ENCODE measurements around the gene GPR39. TPM values are rescaled to one million over a fixed set of nuclear protein-coding genes. Genes with fewer than 3 reads are reported as not detected.

Gene GPR39
- total and polyA plus RNA-seq, 10 donors = 0.05 TPM; not detected in 9

GRCh38 chr2:132599556-132599955 is 183.0 kb downstream of the GPR39 start:
- no peaks in the 10 kb centered on the region for H3K4me1 ChIP-seq
- peaks cover 0 to 8% (median 0%) of the 10 kb centered on the region in 7 donors for H3K27me3 ChIP-seq (replicated peaks in 1 of 7)
- intact Hi-C loops (cut with DNase I; ENCODE audit: low total_unique reads) = no loop called here
- H3K27ac ChIP-seq = no peak overlapping the region
- no peak overlapping the region for H3K4me3 ChIP-seq
- TF ChIP-seq POLR2AphosphoS5 (IDR thresholded peaks at IDR 0.05) = no peak
- TF ChIP-seq CTCF (IDR thresholded peaks at IDR 0.05 in 8 of 11, conservative IDR thresholded peaks at IDR 0.05 in 3 of 11) = no peak
- TF ChIP-seq POLR2A (IDR thresholded peaks at IDR 0.05) = no peak
- H3K36me3 ChIP-seq = no peaks in the 10 kb centered on the region
- WGBS, 5 donors = 82 to 89% (median 86%) methylated on average over 4 of the region's 4 CpGs
- no peak for DNase-seq
- H3K9me3 ChIP-seq = peaks cover 0 to 20% (median 4%) of the 10 kb centered on the region in 8 donors

- TF ChIP-seq POLR2AphosphoS5 (IDR thresholded peaks at IDR 0.05) (no peak), POLR2A (IDR thresholded peaks at IDR 0.05) (no peak), CTCF (IDR thresholded peaks at IDR 0.05 in 8 of 11, conservative IDR thresholded peaks at IDR 0.05 in 3 of 11) (no peak)
- Histone ChIP-seq H3K4me3 (no peak overlapping the region), H3K36me3 (no peaks in the 10 kb centered on the region), H3K27ac (no peak overlapping the region), H3K9me3 (no peaks in the 10 kb centered on the region), H3K27me3 (replicated peaks in 1 of 7) (peaks cover 0 to under 1% (median 0%) of the 10 kb centered on the region in 7 donors), H3K4me1 (no peaks in the 10 kb centered on the region)
- intact Hi-C loops (cut with DNase I; ENCODE audit: low total_unique reads) = no loop called here
- no peak for DNase-seq
- WGBS, 5 donors = 68 to 91% (median 84%) methylated on average over 1 of the region's 1 CpG
Observed at GRCh38 chr2:132604561-132604960, 188.0 kb downstream of the GPR39 start.

GRCh38 chr2:132605236-132606180 is 188.9 kb downstream of the GPR39 start:
- no peak overlapping the region for H3K4me3 ChIP-seq
- H3K27ac ChIP-seq = no peak overlapping the region
- H3K9me3 ChIP-seq = no peaks in the 10 kb centered on the region

More at GRCh38 chr2:132605236-132606180, 188.9 kb downstream of the GPR39 start:
- H3K36me3 ChIP-seq = no peaks in the 10 kb centered on the region
- TF ChIP-seq CTCF (IDR thresholded peaks at IDR 0.05 in 8 of 11, conservative IDR thresholded peaks at IDR 0.05 in 3 of 11) (no peak), POLR2A (IDR thresholded peaks at IDR 0.05) (no peak), POLR2AphosphoS5 (IDR thresholded peaks at IDR 0.05) (no peak)
- no peaks in the 10 kb centered on the region for H3K27me3 ChIP-seq (replicated peaks in 1 of 7)
- H3K4me1 ChIP-seq = no peaks in the 10 kb centered on the region
- intact Hi-C loops (cut with DNase I; ENCODE audit: low total_unique reads) = no loop called here
- DNase-seq = no peak
- WGBS, 5 donors = 68 to 78% (median 71%) methylated on average over 14 of the region's 14 CpGs

Measured in spleen (tissue), 11 donors.